HepG2 (cell line): Measurements from ENCODE around the gene PTEN. TPM values are rescaled to one million over a fixed set of nuclear protein-coding genes. Genes with fewer than 3 reads are reported as not detected.

Experiments used
- ATAC-seq: fragments of 200-7000 bp; cut with Tn5 transposase; 3 replicates; pipeline ENCODE4 v1.9.1; 2020; ENCODE audit warnings: mild to moderate bottlenecking, moderate library complexity
- BruUV-seq: library from RNA; stranded (reverse); fragments of 400-500 nt; replicated peaks from 2 replicates; lab custom pipeline; 2021; lab: Mats Ljungman, UMichigan
- CTCF ChIA-PET: fragments of 300-600 bp; formaldehyde crosslinking; extraction: SDS; loops from one replicate; lab custom pipeline; 2021; ENCODE audit warnings: low total read pairs, inconsistent platforms, low intra/inter-chr PET ratio; lab: Yijun Ruan, JAX
- POLR2A ChIA-PET: fragments of 350-600 bp; sonication (Branson Sonifier 250); formaldehyde crosslinking; loops from one replicate; lab custom pipeline; 2020; ENCODE audit warnings: antibody characterized with exemption, inconsistent platforms; lab: Yijun Ruan, JAX
- DNase-seq: peaks from one replicate; pipeline ENCODE4 v3.0.0-alpha.2; 2015; ENCODE audit warnings: low spot score
- FAIRE-seq: peaks from 3 replicates; lab custom pipeline; 2011; peaks lifted over from hg19 to GRCh38; lab: Jason Lieb, UNC
- H2AFZ ChIP-seq: one replicate; pipeline ENCODE4 v1.6.1; 2011; ENCODE audit warnings: low read length, inconsistent platforms
- H3K27ac ChIP-seq: fragments of 300-600 bp; 3 replicates; pipeline ENCODE4 v1.8.0; 2011; ENCODE audit warnings: mixed run types, mild to moderate bottlenecking, mixed read lengths, low read length, inconsistent platforms; ENCODE audit not compliant: insufficient read depth; ENCODE audit errors: extremely low read length
- H3K27me3 ChIP-seq, 2 experiments: fragments of 200-600 bp in 1 of 2; 2 replicates in 1 of 2; 3 replicates in 1 of 2; pipeline versions ENCODE4 v1.6.0 to v1.8.0; 2011; ENCODE audit warnings: low read length in 2 of 2, mild to moderate bottlenecking in 2 of 2, moderate library complexity in 2 of 2, inconsistent platforms in 1 of 2; ENCODE audit not compliant: insufficient read depth in 2 of 2, control insufficient read depth in 1 of 2
- H3K36me3 ChIP-seq, 2 experiments: fragments of 200-600 bp in 1 of 2; replicated peaks in 1 of 2; 2 replicates in 1 of 2; 3 replicates in 1 of 2; pipeline versions ENCODE4 v1.5.1 to v1.8.0; 2011; ENCODE audit warnings: low read length in 2 of 2, inconsistent platforms in 1 of 2; ENCODE audit not compliant: insufficient read depth in 2 of 2, control insufficient read depth in 1 of 2
- H3K4me1 ChIP-seq: 2 replicates; pipeline ENCODE4 v1.5.1; 2012; ENCODE audit warnings: low read length, inconsistent platforms; ENCODE audit not compliant: insufficient read depth
- H3K4me2 ChIP-seq: 2 replicates; pipeline ENCODE4 v1.6.0; 2011; ENCODE audit warnings: low read depth, low read length, inconsistent platforms
- H3K4me3 ChIP-seq, 3 experiments: fragments of 200-600 bp in 1 of 3; sonication (generic), shearing (Covaris generic) in 1 of 3; replicated peaks in 1 of 3; 2 replicates each; pipeline ENCODE4 v1.5.1; 2011 to 2016; ENCODE audit warnings: low read length in 3 of 3, inconsistent platforms in 2 of 3, low read depth in 2 of 3, mild to moderate bottlenecking in 2 of 3, control low read depth in 1 of 3, mixed read lengths in 1 of 3; ENCODE audit not compliant: insufficient read depth in 1 of 3
- H3K79me2 ChIP-seq: one replicate; pipeline ENCODE4 v1.6.1; 2011; ENCODE audit warnings: low read length, inconsistent platforms; ENCODE audit not compliant: insufficient read depth
- H3K9ac ChIP-seq: 2 replicates; pipeline ENCODE4 v1.6.0; 2011; ENCODE audit warnings: mild to moderate bottlenecking, low read depth, low read length, inconsistent platforms; ENCODE audit not compliant: insufficient read depth
- H3K9me3 ChIP-seq: 2 replicates; pipeline ENCODE4 v1.5.1; 2012; ENCODE audit warnings: mild to moderate bottlenecking, low read length
- H4K20me1 ChIP-seq: 2 replicates; pipeline ENCODE4 v1.6.0; 2011; ENCODE audit warnings: inconsistent platforms, mild to moderate bottlenecking, low read length, moderate library complexity; ENCODE audit not compliant: insufficient read depth
- BCL3 ChIP-seq: sonication (generic); formaldehyde crosslinking; IDR thresholded peaks from 2 replicates; pipeline ENCODE4 v1.5.1; 2020; ENCODE audit warnings: mild to moderate bottlenecking, missing genetic modification reagents, moderate library complexity
- CBX5 ChIP-seq: sonication (generic); formaldehyde crosslinking; IDR thresholded peaks from 2 replicates; pipeline ENCODE4 v1.4.0; 2020; ENCODE audit warnings: missing genetic modification reagents, borderline replicate concordance
- DMAP1 ChIP-seq: IDR thresholded peaks from 2 replicates; pipeline ENCODE4 v1.6.1; 2016
- DNMT3B ChIP-seq: conservative IDR thresholded peaks from 2 replicates; pipeline ENCODE4 v1.6.1; 2016; ENCODE audit warnings: missing biosample characterization, control low read depth
- DRAP1 ChIP-seq: IDR thresholded peaks from 2 replicates; pipeline ENCODE4 v1.6.1; 2016; ENCODE audit warnings: missing genetic modification reagents, missing compliant biosample characterization
- KMT2B ChIP-seq: IDR thresholded peaks from 2 replicates; pipeline ENCODE4 v1.6.1; 2016; ENCODE audit warnings: missing genetic modification reagents, missing compliant biosample characterization
- NR0B2 ChIP-seq: sonication (generic); formaldehyde crosslinking; IDR thresholded peaks from 2 replicates; pipeline ENCODE4 v1.4.0; 2020; ENCODE audit warnings: mild to moderate bottlenecking, missing genetic modification reagents
- PRDM4 ChIP-seq: sonication (generic); formaldehyde crosslinking; IDR thresholded peaks from 2 replicates; pipeline ENCODE4 v1.9.0; 2021; ENCODE audit warnings: missing genetic modification reagents, borderline replicate concordance
- SNAI1 ChIP-seq: sonication (generic); formaldehyde crosslinking; IDR thresholded peaks from 2 replicates; pipeline ENCODE4 v1.5.0; 2020; ENCODE audit warnings: mild to moderate bottlenecking, missing genetic modification reagents, borderline replicate concordance
- ZBTB25 ChIP-seq: IDR thresholded peaks from 2 replicates; pipeline ENCODE4 v1.6.1; 2018; ENCODE audit warnings: missing genetic modification reagents
- ZKSCAN8 ChIP-seq: IDR thresholded peaks from 2 replicates; pipeline ENCODE4 v1.6.1; 2016; ENCODE audit warnings: borderline replicate concordance, missing genetic modification reagents, missing compliant biosample characterization
- ZMYM4 ChIP-seq: sonication (generic); formaldehyde crosslinking; IDR thresholded peaks from 2 replicates; pipeline ENCODE4 v1.8.1; 2023; ENCODE audit warnings: mild to moderate bottlenecking, missing genetic modification reagents
- ZNF317 ChIP-seq: sonication (generic); formaldehyde crosslinking; IDR thresholded peaks from 2 replicates; pipeline ENCODE4 v1.5.0; 2020; ENCODE audit warnings: mild to moderate bottlenecking, missing genetic modification reagents
- ZNF337 ChIP-seq: sonication (generic); formaldehyde crosslinking; IDR thresholded peaks from 2 replicates; pipeline ENCODE4 v1.5.1; 2020; ENCODE audit warnings: missing genetic modification reagents, low read depth, mild to moderate bottlenecking, borderline replicate concordance
- ZNF510 ChIP-seq: sonication (generic); formaldehyde crosslinking; IDR thresholded peaks from 2 replicates; pipeline ENCODE4 v1.4.0; 2020; ENCODE audit warnings: low read depth, mild to moderate bottlenecking, missing genetic modification reagents
- ZNF891 ChIP-seq: sonication (generic); formaldehyde crosslinking; IDR thresholded peaks from 2 replicates; pipeline ENCODE4 v1.5.0; 2020; ENCODE audit warnings: mild to moderate bottlenecking, missing genetic modification reagents
- ZSCAN12 ChIP-seq: sonication (generic); formaldehyde crosslinking; IDR thresholded peaks from 2 replicates; pipeline ENCODE4 v1.9.0; 2021; ENCODE audit warnings: mild to moderate bottlenecking, missing genetic modification reagents
- in situ Hi-C: cut with HindIII; loops from 2 replicates; pipeline ENCODE4 v1.10.0; 2017; ENCODE audit warnings: low pct_unique_long_range_greater_than_20kb; ENCODE audit not compliant: extremely low pct_ligation_motif_present
- intact Hi-C: fragments of 100-400 bp; cut with micrococcal nuclease; formaldehyde crosslinking; loops from one replicate; pipeline ENCODE4 v1.10.0; 2022; ENCODE audit not compliant: unreplicated experiment
- polyA plus RNA-seq, 8 experiments: library from polyadenylated mRNA; depleted of rRNA in 3 of 8; stranded (reverse) in 7 of 8; unstranded in 1 of 8; fragments of >200 nt; fragmentation: Illumina TruSeq in 4 of 8; extraction: Trizol in 4 of 8; gene quantifications; 2 replicates each; pipeline versions ENCODE4 v1.2.1 to v1.2.3, GENCODE V29; 2011 to 2016; ENCODE audit warnings: low read depth in 4 of 8, missing spikeins in 1 of 8, mixed read lengths in 1 of 8; ENCODE audit not compliant: insufficient read depth in 1 of 8
- total RNA-seq, 5 experiments: library from RNA; depleted of rRNA; stranded (reverse); fragments of >200 nt; fragmentation: Illumina TruSeq; extraction: Trizol; gene quantifications; 2 replicates each; pipeline ENCODE4 v1.2.3, GENCODE V29; 2016; ENCODE audit warnings: low read depth in 1 of 5
- TF ChIP-seq, protein P1 (sequence below): sonication (generic); formaldehyde crosslinking; IDR thresholded peaks from 2 replicates; pipeline ENCODE4 v1.4.0; 2020; ENCODE audit warnings: missing genetic modification reagents
- TF ChIP-seq, protein P2 (sequence below): sonication (generic); formaldehyde crosslinking; IDR thresholded peaks from 2 replicates; pipeline ENCODE4 v1.5.0; 2020; ENCODE audit warnings: missing genetic modification reagents

The PTEN gene
- total and polyA plus RNA-seq, 2 of the 13 experiments (the other 11 are each of a cell fraction or from before 2014, with no cell fraction given) = 30.3 to 61.3 TPM

- no peak for DNase-seq
- FAIRE-seq = no peak
- ChIA-PET POLR2A (no interaction called here), CTCF (no interaction called here)
- Histone ChIP-seq H3K4me2 (no peak overlapping the region), H3K9me3 (no peaks in the 10 kb centered on the region), H3K4me3 (no peak overlapping the region), H4K20me1 (no peaks in the 10 kb centered on the region; the same call in 1 of the 2 replicates), H3K9ac (no peak overlapping the region), H3K27me3 (no peaks in the 10 kb centered on the region), H2AFZ (no peak overlapping the region), H3K4me1 (no peaks in the 10 kb centered on the region), H3K79me2 (peaks cover 34% of the 10 kb centered on the region), H3K36me3 (0 out of 5 replicates have a peak, but pooled peaks cover 0 to 3% of the 10 kb centered on the region in 2 experiments), H3K27ac (no peak overlapping the region)
- intact Hi-C loops (no loop called here), in situ Hi-C loops (no loop called here)
- ATAC-seq = no peak
- BruUV-seq = no TSS peak
- TF ChIP-seq ZNF891 (CRISPR knock-in tag) = no peak
- no peak for TF ChIP-seq BCL3
- TF ChIP-seq, protein P1, sequence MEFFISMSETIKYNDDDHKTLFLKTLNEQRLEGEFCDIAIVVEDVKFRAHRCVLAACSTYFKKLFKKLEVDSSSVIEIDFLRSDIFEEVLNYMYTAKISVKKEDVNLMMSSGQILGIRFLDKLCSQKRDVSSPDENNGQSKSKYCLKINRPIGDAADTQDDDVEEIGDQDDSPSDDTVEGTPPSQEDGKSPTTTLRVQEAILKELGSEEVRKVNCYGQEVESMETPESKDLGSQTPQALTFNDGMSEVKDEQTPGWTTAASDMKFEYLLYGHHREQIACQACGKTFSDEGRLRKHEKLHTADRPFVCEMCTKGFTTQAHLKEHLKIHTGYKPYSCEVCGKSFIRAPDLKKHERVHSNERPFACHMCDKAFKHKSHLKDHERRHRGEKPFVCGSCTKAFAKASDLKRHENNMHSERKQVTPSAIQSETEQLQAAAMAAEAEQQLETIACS = no peak
- TF ChIP-seq CBX5 (CRISPR knock-in tag) = no peak
- no peak for TF ChIP-seq KMT2B (CRISPR knock-in tag)
- TF ChIP-seq ZSCAN12 (CRISPR knock-in tag) = no peak
- TF ChIP-seq ZKSCAN8 (CRISPR knock-in tag) = no peak
- no peak for TF ChIP-seq ZNF510 (CRISPR knock-in tag)
- TF ChIP-seq, protein P2, sequence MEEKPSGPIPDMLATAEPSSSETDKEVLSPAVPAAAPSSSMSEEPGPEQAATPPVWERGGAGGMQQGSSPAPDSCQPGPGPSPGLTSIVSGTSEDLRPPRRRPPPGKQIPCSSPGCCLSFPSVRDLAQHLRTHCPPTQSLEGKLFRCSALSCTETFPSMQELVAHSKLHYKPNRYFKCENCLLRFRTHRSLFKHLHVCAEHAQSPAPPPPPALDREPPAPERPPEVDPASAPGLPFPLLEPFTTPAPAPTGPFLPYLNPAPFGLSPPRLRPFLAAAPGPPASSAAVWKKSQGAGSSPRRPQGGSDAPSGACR (CRISPR knock-in tag) = no peak
- TF ChIP-seq SNAI1 = no peak
- TF ChIP-seq DRAP1 = no peak
- TF ChIP-seq DNMT3B (CRISPR knock-in tag) = no peak
- no peak for TF ChIP-seq ZMYM4 (CRISPR knock-in tag)
- TF ChIP-seq DMAP1 (CRISPR knock-in tag) = no peak
- TF ChIP-seq ZNF317 (CRISPR knock-in tag) = no peak
- no peak for TF ChIP-seq ZBTB25 (CRISPR knock-in tag)
- no peak for TF ChIP-seq ZNF337 (CRISPR knock-in tag)
- TF ChIP-seq PRDM4 (CRISPR knock-in tag) = no peak
- TF ChIP-seq NR0B2 (CRISPR knock-in tag) = no peak
Measured at GRCh38 chr10:87880336-87880735, 16.9 kb downstream of the PTEN start.
